Fibroblast of the aortic adventitia (primary cell): Measurements from ENCODE around the gene PIWIL1. TPM values are rescaled to one million over a fixed set of nuclear protein-coding genes. Genes with fewer than 3 reads are reported as not detected.

Source experiments
- DNase-seq: peaks from one replicate; pipeline ENCODE4 v3.0.0-alpha.2; 2010; ENCODE audit warnings: low read depth
- H3K4me3 ChIP-seq: 2 replicates; pipeline ENCODE4 v1.5.1; 2011; ENCODE audit warnings: low read depth, mild to moderate bottlenecking, control low read depth, low read length, moderate library complexity
- CTCF ChIP-seq: IDR thresholded peaks from 2 replicates; pipeline ENCODE4 v1.5.1; 2011; ENCODE audit warnings: mild to moderate bottlenecking, low read length, control low read depth, inconsistent platforms; ENCODE audit not compliant: insufficient read depth
- total RNA-seq: library from RNA; depleted of rRNA; stranded (reverse); fragments of >200 nt; gene quantifications from 2 replicates; pipeline ENCODE4 v1.2.3, GENCODE V29; 2012; ENCODE audit warnings: low replicate concordance

Gene PIWIL1
- total RNA-seq, 1 donor, result not detected

DNA sequence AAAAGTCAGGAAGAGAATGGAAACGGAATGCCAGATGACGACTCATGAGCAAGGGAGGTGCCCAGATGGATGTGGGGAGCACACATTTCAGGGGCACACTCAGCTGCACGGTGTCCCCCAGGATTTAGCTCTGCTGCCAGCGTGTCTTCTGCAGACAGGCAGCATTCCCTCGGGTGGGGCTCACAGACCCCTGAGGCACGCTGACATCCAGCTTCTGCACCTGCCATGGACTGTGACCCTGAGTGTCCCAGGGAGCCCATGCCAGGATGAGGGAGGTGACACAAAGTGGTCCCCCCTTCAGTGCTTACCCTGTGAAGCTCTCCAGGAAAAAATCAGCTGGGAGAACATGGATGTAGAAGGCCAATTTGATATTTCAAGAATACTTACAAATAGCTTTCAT is 84.2 kb downstream of the PIWIL1 start:
- no peak for DNase-seq
- TF ChIP-seq CTCF, result no peak
- H3K4me3 ChIP-seq, result no peak overlapping the region

Other genes starting within 250 kb of the PIWIL1 start
- not detected in 2 replicates for gene FZD10, start 175.4 kb upstream of the PIWIL1 start, total RNA-seq